HL-60 (cell line): ENCODE measurements around the gene ADAMTS20.

Experiments
- CTCF ChIP-seq: IDR thresholded peaks from one replicate; pipeline ENCODE4 v1.5.1; 2011; ENCODE audit warnings: low read length, control low read depth, inconsistent platforms; ENCODE audit not compliant: insufficient read depth
- POLR2AphosphoS5 ChIP-seq: IDR thresholded peaks from 2 replicates; pipeline ENCODE4 v1.6.1; 2012; ENCODE audit warnings: low read depth

GRCh38 chr12:43307126-43307525 is 244.9 kb downstream of the ADAMTS20 start:
- no peak for TF ChIP-seq CTCF
- no peak for TF ChIP-seq POLR2AphosphoS5
